Osteoblast (primary cell): ENCODE measurements around the gene DENND1A. TPM values are rescaled to one million over a fixed set of nuclear protein-coding genes. Genes with fewer than 3 reads are reported as not detected.

ENCODE experiments used
- DNase-seq: peaks from one replicate; pipeline ENCODE4 v3.0.0; 2011; ENCODE audit warnings: low spot score, mixed read lengths; ENCODE audit not compliant: insufficient read length; ENCODE audit errors: missing footprints
- H2AFZ ChIP-seq: 2 replicates; pipeline ENCODE4 v1.6.0; 2011; ENCODE audit warnings: mild to moderate bottlenecking, low read length
- H3K27ac ChIP-seq: 2 replicates; pipeline ENCODE4 v1.5.1; 2011; ENCODE audit warnings: mild to moderate bottlenecking, low read depth, low read length, moderate library complexity
- H3K27me3 ChIP-seq: 2 replicates; pipeline ENCODE4 v1.6.0; 2012; ENCODE audit warnings: mild to moderate bottlenecking, control low read depth, inconsistent platforms, low read length, moderate library complexity; ENCODE audit not compliant: insufficient read depth
- H3K36me3 ChIP-seq: 2 replicates; pipeline ENCODE4 v1.5.1; 2011; ENCODE audit warnings: mild to moderate bottlenecking, low read length, control low read depth, moderate library complexity; ENCODE audit not compliant: insufficient read depth
- H3K4me1 ChIP-seq: 2 replicates; pipeline ENCODE4 v1.5.1; 2011; ENCODE audit warnings: mild to moderate bottlenecking, low read length, control low read depth, moderate library complexity; ENCODE audit not compliant: insufficient read depth
- H3K4me2 ChIP-seq: 2 replicates; pipeline ENCODE4 v1.6.0; 2011; ENCODE audit warnings: mild to moderate bottlenecking, low read length; ENCODE audit not compliant: insufficient read depth
- H3K4me3 ChIP-seq: fragments of 200-600 bp; sonication (generic); 3 replicates; pipeline ENCODE4 v1.5.1; 2012; ENCODE audit warnings: mild to moderate bottlenecking, low read length, inconsistent platforms; ENCODE audit not compliant: insufficient read depth
- H3K79me2 ChIP-seq: 2 replicates; pipeline ENCODE4 v1.6.0; 2012; ENCODE audit warnings: mild to moderate bottlenecking, low read length, control low read depth, inconsistent platforms; ENCODE audit not compliant: insufficient read depth
- H3K9me3 ChIP-seq: 2 replicates; pipeline ENCODE4 v1.5.1; 2011; ENCODE audit warnings: low read depth, low read length, control low read depth
- H4K20me1 ChIP-seq: 2 replicates; pipeline ENCODE4 v1.6.0; 2012; ENCODE audit warnings: mild to moderate bottlenecking, low read length, control low read depth; ENCODE audit not compliant: insufficient read depth
- CTCF ChIP-seq: IDR thresholded peaks from 2 replicates; pipeline ENCODE4 v1.5.1; 2011; ENCODE audit warnings: mild to moderate bottlenecking, low read depth, low read length, moderate library complexity; ENCODE audit errors: extremely low read depth
- total RNA-seq: library from RNA; depleted of rRNA; stranded (reverse); fragments of >200 nt; gene quantifications from 2 replicates; pipeline ENCODE4 v1.2.3, GENCODE V29; 2012

DENND1A gene
- total RNA-seq, 1 donor: 14.1 TPM

GRCh38 chr9:123470121-123470782 lies 459.7 kb downstream of the DENND1A start:
- H3K27me3 ChIP-seq: no peaks in the 10 kb centered on the region

GRCh38 chr9:123469282-123469681 lies 460.6 kb downstream of the DENND1A start:
- Histone ChIP-seq H3K4me1 (no peaks in the 10 kb centered on the region), H2AFZ (no peak overlapping the region), H3K27me3 (no peaks in the 10 kb centered on the region), H3K4me3 (no peak overlapping the region), H4K20me1 (no peaks in the 10 kb centered on the region), H3K9me3 (no peaks in the 10 kb centered on the region), H3K27ac (no peak overlapping the region), H3K36me3 (no peaks in the 10 kb centered on the region), H3K4me2 (no peak overlapping the region), H3K79me2 (no peaks in the 10 kb centered on the region)
- no peak for TF ChIP-seq CTCF
- DNase-seq: no peak

More at GRCh38 chr9:123470121-123470782, 459.7 kb downstream of the DENND1A start:
- DNase-seq: no peak
- Histone ChIP-seq H3K9me3 (no peaks in the 10 kb centered on the region), H3K27ac (no peak overlapping the region), H3K4me1 (no peaks in the 10 kb centered on the region), H4K20me1 (no peaks in the 10 kb centered on the region), H3K4me3 (no peak overlapping the region), H3K36me3 (no peaks in the 10 kb centered on the region), H3K4me2 (no peak overlapping the region), H2AFZ (no peak overlapping the region), H3K79me2 (no peaks in the 10 kb centered on the region)
- no peak for TF ChIP-seq CTCF

GRCh38 chr9:123468541-123468940 lies 461.4 kb downstream of the DENND1A start:
- no peaks in the 10 kb centered on the region for H3K4me1 ChIP-seq
- H3K4me2 ChIP-seq: no peak overlapping the region
- H3K79me2 ChIP-seq: no peaks in the 10 kb centered on the region
- H3K36me3 ChIP-seq: no peaks in the 10 kb centered on the region
- no peak overlapping the region for H3K27ac ChIP-seq
- no peaks in the 10 kb centered on the region for H4K20me1 ChIP-seq
- no peak for TF ChIP-seq CTCF
- no peak overlapping the region for H2AFZ ChIP-seq
- no peaks in the 10 kb centered on the region for H3K9me3 ChIP-seq
- H3K27me3 ChIP-seq: no peaks in the 10 kb centered on the region
- H3K4me3 ChIP-seq: no peak overlapping the region
- DNase-seq: no peak

GRCh38 chr9:123465304-123465703 lies 464.6 kb downstream of the DENND1A start:
- no peak overlapping the region for H2AFZ ChIP-seq
- H3K4me2 ChIP-seq: no peak overlapping the region
- no peaks in the 10 kb centered on the region for H3K4me1 ChIP-seq
- H4K20me1 ChIP-seq: no peaks in the 10 kb centered on the region
- H3K4me3 ChIP-seq: no peak overlapping the region
- H3K9me3 ChIP-seq: no peaks in the 10 kb centered on the region
- no peak for TF ChIP-seq CTCF
- DNase-seq: no peak
- H3K36me3 ChIP-seq: no peaks in the 10 kb centered on the region
- no peaks in the 10 kb centered on the region for H3K79me2 ChIP-seq
- H3K27me3 ChIP-seq: no peaks in the 10 kb centered on the region
- H3K27ac ChIP-seq: no peak overlapping the region
